Ramos (cell line): ENCODE data around the gene DLGAP1.

Source experiments
- in situ Hi-C: fragments of 300-500 bp; cut with MboI; formaldehyde crosslinking; loops from one replicate; pipeline ENCODE4 v1.14.3; 2022; ENCODE audit warnings: low sequenced_read_pairs; ENCODE audit not compliant: unreplicated experiment

The DLGAP1 gene

DNA sequence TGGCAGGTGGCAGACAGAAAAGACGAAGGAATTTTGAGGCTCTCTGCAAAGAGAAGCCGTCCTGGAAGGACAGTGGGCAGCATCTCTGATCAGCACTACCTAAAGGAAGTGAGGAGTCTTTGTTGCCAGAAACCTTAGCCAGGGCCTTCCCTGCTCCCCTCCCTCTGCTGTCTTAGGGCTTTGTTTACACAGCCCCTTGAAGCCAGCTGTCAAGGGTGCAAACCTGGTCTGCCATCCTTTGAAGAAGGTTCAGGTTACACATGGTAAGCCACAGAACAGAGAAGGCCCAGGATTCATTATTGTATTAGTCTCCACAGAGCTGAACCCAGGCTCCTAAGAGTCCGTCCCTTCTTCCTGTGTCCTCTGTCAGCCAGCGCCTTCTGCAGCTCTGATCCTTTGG lies 648.5 kb downstream of the DLGAP1 start:
- in situ Hi-C loops: no loop called here

DNA sequence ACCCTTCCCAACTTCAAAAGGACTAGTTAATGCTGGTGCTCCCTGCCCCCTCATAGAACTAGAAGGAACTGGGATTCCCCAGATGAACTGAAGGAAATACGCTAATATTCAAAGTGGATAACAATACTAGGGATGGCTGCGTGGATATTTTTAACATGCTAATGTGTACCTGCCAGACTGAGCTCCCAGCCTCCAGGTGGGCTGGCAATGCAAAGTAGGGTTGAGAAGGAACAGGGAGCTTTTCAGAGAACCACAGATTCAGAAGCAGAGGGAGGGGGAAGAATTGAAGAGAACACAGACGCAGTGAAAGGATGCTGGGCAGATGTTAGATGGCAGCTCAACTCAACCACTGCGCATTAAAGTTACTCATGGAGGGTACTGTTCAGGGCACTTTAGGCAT lies 650.8 kb downstream of the DLGAP1 start:
- in situ Hi-C loops: no loop called here

GRCh38 chr18:3803350-3803749 lies 651.8 kb downstream of the DLGAP1 start:
- in situ Hi-C loops: no loop called here

- in situ Hi-C loops: no loop called here
Observed at GRCh38 chr18:3799515-3799914, 655.6 kb downstream of the DLGAP1 start.

DNA sequence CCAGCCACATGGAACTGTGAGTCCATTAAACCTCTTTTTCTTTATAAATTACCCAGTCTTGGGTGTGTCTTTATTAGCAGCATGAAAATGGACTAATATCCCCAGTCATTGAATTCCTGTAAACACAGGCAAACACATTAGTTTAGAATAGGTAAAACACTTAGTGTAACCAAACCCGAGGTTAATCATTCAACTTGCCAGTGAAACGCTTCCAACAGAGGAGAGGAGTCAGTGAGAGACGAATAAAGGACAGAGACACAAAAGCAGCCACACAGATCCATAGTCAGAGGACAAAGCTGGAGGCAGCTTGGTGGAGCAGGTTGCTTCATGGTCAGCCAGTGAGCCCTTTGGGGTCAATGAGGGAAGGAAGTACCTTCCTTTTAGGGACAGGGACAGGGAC lies 657.1 kb downstream of the DLGAP1 start:
- in situ Hi-C loops: no loop called here

- in situ Hi-C loops: no loop called here
Observed at GRCh38 chr18:3796434-3796833, 658.7 kb downstream of the DLGAP1 start.

GRCh38 chr18:3794537-3795348 lies 660.4 kb downstream of the DLGAP1 start:
- in situ Hi-C loops: no loop called here

GRCh38 chr18:3793545-3793944 lies 661.6 kb downstream of the DLGAP1 start:
- in situ Hi-C loops: no loop called here

DNA sequence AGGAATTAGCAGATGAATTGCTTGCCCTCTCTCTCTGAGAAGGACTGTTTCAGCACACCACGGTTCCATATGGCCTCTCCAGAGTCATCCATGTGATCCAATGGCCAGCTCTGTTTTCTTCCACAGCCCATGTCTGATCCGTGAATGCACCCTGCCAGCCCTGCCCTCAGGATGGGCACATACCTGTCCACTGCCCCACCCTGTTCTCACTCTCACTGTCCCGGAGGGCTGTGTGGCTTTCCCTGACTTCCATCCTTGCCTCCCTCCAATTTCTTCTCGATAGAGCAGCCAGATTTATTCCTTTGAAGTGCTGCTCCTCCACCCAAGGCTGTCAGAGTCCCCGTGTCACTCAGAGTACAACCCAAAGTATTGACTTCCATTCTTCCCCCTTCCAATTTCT lies 662.0 kb downstream of the DLGAP1 start:
- in situ Hi-C loops: no loop called here

- in situ Hi-C loops: no loop called here
Observed at GRCh38 chr18:3792711-3793110, 662.4 kb downstream of the DLGAP1 start.

DNA sequence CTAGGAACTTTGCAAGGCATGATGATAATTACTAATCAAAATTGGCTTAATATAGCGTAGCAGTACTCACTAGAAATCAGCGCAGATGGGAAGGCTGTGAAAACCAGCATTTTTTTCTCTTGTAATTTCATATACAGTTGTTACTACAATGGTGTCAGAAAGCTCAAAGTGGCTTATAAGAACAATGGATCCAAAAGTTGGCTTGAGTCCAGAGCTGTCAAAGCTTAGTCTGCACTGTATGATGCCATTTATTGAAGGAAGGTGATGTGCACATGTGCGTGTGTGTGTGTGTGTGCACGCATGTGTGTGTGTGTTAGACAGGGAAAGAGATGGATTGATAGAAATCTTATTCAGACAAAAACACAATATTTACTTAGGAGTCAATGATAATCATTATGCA lies 663.9 kb downstream of the DLGAP1 start:
- in situ Hi-C loops: no loop called here

GRCh38 chr18:3790703-3791102 lies 664.4 kb downstream of the DLGAP1 start:
- in situ Hi-C loops: no loop called here

DNA sequence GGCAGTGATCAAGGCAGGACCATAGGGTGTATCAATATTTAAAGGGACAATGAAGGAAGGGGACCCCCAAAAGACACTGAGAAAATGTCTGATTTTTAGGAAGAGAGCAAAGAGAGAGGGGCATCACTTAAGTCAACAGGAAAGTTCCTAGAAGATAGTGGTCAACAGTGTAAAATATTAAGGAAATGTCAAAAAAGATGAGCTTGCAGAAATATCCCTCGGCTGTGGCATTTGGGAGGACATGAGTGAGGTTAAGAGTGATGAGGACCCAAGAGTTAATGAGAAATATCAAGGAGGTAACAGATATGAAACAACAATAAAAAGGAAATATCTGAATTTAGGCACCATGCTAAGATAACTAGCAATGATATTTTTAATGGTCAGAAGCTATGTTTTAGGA lies 665.6 kb downstream of the DLGAP1 start:
- in situ Hi-C loops: no loop called here

- in situ Hi-C loops: no loop called here
Observed at GRCh38 chr18:3784949-3785348, 670.2 kb downstream of the DLGAP1 start.

DNA sequence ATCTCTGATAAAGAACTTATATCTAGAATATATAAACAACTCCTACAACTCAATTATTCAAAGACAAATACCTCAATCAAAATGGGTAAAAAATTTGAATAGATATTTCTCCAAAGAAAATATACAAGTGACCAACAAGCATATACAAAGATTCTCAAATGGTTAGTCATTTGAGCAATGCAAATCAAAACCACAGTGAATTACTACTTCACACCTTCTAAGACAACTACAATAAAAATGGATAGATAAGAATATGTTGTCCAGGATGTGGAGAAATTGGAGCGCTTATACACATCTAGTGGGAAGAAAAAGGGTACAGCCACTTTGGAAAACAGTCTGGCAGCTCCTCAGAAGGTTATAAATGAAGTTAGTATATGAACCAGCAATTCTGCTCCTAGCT lies 672.2 kb downstream of the DLGAP1 start:
- in situ Hi-C loops: no loop called here

GRCh38 chr18:3777719-3778118 lies 677.4 kb downstream of the DLGAP1 start:
- in situ Hi-C loops: no loop called here

- in situ Hi-C loops: no loop called here
Observed at GRCh38 chr18:3777122-3777521, 678.0 kb downstream of the DLGAP1 start.

DNA sequence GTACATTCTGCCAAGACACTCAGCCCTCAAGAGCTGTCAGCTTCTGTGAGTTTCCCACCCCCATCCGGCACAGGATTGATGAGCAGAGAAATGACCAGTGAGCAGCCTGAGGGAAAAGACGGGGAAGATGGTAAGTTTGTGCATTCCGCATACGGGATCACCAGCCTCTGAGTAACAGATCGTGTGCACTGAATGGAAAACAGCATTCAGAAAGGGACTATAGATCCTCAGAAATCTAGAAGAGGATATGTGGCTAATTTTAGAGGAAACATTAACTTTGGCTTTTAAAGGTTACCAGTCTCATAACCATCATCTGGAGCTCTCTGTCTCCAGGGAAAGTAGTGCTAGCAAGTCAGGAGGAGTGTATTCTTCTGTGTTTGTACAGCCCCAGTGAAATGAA lies 679.1 kb downstream of the DLGAP1 start:
- in situ Hi-C loops: no loop called here

GRCh38 chr18:3773303-3773702 lies 681.8 kb downstream of the DLGAP1 start:
- in situ Hi-C loops: no loop called here

GRCh38 chr18:3771121-3771971 lies 683.8 kb downstream of the DLGAP1 start:
- in situ Hi-C loops: no loop called here

DNA sequence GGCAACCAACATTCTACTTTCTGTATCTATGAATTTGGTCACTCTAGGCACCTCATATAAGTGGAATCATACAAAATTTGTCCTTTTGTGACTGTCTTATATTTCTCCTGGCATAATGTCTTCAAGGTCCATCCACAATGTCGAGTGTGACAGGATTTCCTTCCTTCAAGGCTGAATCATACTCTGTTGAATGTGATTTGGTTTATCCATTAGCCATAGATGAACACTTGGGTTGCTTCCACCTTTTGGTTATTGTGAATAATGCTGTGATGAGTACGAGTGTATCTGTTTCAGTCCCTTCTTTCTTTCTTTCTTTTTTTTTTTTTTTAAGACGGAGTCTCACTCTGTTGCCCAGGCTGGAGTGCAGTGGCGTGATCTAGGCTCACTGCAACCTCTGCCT lies 693.8 kb downstream of the DLGAP1 start:
- in situ Hi-C loops: no loop called here

GRCh38 chr18:3760741-3761140 lies 694.4 kb downstream of the DLGAP1 start:
- in situ Hi-C loops: no loop called here
